Measurements from ENCODE around the gene MIS18BP1.
"Not testable (repeated sequence)": the region's sequence is repeated elsewhere in the genome, so short reads cannot be mapped to it uniquely, and the experiment has no call there.

MIS18BP1 gene

DNA sequence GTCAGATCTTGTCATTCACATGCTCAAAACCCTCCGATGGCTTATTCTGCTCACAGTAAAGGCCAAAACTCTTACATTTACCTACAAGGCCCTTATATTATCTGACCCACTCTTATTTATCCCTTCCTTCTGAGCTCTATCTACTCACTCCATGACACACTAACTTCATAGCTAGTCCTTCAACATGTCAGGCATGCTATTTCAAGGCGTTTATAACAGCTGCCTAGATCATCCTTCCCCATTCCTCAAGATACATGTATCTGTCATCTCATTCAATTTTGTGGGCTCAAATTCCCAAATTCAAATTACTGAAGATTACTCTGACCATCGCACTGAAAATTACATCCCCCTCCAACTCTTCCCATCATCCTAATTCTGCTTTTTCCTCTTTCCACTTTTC, 6.9 kb downstream of the MIS18BP1 start:
- DNase-seq (ENCODE audit: low read depth): no peak

DNA sequence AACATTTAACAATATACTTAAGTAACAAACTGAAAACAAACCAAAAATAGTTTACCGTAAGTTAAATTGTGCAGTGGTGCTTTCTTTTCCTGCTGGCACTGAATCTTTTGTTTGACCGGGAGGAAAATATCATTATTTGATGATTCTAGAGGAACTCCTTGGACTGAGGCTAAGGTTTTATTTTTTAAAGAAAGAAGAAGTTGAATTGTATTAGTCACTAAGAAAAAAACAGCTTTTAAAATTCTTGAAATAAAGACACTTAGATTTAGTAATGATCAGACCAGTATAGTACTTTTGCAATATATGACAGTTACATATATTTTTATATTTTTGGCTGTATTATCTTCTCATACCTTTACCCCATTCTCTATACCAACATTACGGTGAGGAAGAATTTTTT, 10.3 kb downstream of the MIS18BP1 start:
- no peak for DNase-seq (ENCODE audit: low read depth)

DNA sequence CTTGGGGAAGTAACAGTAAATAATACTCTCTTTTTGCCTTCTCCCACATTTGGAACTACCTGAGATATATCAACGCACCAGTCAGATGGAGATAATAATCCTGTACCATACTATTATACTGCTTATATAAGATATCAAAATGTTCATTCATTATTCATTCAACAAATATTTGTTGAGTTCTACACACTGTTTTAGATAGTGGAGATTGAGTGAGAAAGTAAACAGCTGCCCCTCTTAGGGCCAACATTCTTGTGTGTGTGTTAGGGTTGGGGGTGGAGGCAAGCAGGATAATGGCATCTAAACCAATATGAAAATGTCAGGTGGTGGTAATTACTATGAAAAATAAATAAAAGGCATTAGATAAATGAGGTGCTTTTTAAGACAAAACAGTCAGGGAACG, 14.0 kb downstream of the MIS18BP1 start:
- DNase-seq (ENCODE audit: low read depth): no peak

DNA sequence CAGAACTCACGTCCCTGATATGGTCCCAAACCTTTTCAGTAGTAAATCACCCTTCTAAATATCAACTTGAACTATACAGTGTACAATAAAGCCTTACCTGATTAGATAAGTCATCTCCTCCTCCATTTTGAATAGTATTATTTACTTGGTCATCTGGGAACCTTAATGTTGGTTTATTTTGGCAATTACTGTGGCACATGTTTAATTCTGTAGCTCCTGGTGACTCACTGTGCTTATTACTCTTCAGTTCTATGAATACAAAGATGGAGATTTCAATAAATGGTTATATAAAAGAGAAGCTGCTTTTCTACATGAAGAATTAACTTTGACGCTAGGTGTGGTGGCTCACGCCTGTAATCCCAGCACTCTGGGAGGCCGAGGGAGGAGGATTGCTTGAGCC, 25.4 kb downstream of the MIS18BP1 start:
- no peak for DNase-seq (ENCODE audit: low read depth)

DNA sequence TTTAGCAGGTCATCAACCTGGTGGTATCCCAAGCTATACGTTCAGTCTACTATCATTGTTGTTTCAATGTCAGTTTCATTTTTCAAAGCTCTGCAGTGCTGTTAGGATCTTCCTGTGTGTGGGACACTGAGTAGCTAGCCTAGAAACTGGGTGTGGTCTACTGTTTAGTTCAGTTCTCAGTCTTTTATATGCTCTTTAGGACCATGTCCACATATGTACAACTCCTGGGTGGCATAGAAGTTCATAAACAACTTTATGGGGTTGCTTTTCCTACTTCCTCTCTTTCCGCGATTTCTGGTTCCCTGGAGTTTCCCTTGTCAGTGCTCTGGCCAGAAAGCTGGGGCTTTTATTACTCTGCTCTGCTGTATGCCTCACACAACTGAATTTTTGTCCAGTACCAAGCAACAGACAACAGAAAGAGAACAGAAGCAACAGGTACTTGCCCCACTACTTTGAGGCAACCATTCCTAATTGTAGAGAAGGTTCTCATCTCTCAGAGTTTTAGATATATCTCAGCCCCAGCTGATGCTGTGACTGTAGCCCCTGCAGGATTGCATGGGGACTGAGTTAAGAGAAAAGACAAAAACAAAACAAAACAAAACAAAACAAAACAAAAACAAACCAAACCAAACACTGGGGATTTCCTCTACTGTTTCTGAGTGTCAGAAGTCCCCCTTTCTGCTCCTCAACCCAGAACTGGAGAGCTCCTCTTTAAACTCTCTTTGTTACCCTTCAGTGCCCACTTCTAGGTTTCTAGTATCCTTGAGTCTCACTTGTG, 30.3 kb downstream of the MIS18BP1 start:
- DNase-seq (ENCODE audit: low read depth): no peak

DNA sequence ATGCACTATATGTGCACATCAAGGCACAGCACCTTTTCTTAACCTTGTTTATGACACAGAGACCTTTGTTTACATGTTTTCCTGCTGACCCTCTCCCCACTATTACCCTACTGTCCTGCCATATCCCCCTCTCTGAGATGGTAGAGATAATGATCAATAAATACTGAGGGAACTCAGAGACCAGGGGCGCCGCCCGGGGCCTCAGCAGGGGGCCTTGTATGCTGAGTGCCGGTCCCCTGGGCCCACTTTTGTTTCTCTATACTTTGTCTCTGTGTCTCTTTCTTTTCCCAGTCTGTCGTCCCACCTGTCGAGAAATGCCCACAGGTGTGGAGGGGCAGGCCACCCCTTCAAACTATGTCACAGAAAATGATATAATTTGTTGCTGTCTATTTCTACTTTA, 38.7 kb downstream of the MIS18BP1 start:
- DNase-seq (ENCODE audit: low read depth): not testable (repeated sequence)

DNA sequence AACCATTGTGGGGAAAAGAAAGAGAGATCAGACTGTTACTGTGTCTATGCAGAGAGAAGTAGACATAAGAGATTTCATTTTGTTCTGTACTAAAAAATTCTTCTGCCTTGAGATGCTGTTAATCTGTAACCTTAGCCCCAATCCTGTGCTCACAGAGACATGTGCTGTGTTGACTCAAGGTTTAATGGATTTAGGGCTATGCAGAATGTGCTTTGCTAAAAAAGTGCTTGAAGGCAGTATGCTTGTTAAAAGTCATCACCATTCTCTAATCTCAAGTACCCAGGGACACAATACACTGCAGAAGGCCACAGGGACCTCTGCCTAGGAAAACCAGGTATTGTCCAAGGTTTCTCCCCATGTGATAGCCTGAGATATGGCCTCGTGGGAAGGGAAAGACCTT, 39.3 kb downstream of the MIS18BP1 start:
- not testable (repeated sequence) for DNase-seq (ENCODE audit: low read depth)

DNA sequence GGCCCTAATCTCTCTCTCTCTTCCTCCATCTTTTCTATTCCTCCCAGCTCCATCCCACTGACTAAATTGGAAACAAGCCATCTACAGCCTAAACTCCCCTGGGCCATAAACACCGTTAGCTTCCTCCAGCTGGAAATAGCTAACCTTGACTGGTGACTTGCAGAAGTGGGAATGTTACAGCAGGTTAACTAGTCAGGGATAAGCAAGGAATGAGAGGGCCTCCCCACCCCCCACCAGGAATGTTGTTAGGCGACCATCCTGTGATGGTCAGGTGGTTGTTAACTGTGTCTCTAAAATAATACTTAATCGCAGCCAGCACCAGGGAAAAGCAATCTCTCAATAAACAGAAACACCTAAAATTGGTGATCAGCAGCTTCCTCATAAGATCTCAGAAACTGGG, 40.8 kb downstream of the MIS18BP1 start:
- DNase-seq (ENCODE audit: low read depth): no peak

DNA sequence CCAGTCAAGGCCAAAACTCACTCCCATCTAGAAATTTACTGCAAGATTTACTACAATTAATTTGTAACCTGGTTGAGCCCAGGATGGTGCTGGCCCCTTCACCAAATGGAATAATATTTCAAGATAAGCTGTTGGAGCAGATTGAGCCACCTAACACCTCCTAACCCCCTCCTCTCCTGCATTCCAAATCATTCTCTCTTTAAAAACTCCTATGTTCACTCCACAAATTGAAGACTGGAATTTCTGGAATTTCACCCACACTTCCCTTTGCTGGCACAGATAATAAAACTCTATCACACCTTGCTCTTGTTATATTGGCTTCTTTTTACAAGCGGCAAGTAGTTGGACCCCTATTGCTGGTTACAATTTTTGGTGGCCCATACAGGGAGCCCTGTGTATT, 41.7 kb downstream of the MIS18BP1 start:
- no peak for DNase-seq (ENCODE audit: low read depth)

DNA sequence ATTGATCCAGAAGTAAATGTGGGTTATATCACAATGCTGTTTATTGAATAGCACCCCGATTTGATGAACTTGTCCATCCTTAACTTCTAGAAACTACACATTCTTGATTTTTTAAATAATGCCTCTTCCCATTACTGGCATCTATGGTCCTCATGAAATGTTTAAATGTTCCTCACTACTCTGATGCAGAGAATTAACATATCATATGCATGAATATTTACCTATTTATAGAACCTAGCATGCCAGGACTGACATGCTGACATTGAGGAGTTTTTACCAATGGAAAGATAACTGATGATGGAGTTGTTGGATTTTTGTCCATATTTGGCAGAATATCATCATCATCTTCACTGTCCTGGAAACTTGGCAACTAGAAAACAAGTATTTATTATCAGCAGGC, 42.8 kb downstream of the MIS18BP1 start:
- no peak for DNase-seq (ENCODE audit: low read depth)

DNA sequence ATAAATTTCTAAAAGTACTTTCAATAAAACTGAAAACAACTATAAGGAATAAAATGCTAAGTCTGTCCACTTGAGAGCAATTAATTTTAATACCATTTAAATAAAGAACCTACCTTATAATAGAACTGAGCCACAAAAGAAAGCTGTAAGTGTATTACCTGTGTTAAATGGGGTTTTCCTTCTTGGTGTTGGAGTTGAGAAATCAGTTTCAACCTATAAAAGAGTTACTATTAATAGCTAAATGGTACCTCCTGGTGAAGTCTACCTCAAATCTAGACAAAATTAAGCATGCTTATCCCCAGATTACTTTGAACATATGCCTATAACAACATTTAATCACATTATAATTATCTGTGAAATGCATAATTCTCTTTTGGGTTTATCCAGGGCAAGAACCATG, 48.8 kb downstream of the MIS18BP1 start:
- DNase-seq (ENCODE audit: low read depth): no peak

DNA sequence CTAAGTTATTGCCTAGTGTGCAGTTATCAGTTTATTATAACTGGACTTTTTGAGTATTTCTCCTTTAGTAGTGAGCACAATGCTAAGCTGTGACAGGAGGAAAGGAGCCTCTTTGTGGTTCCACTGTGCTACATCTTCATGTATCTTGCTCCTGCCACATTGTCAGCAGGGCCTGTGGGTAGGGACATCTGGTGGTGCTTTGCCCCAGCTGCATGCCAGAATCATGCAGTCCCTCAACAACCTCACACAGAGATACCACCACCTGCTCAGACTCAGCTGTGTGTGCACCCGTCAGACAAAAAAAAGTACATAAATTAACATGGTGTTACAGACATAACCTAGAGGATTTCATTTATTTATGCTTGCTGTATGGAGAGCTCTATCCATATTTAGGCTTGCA, 51.1 kb downstream of the MIS18BP1 start:
- no peak for DNase-seq (ENCODE audit: low read depth)

DNA sequence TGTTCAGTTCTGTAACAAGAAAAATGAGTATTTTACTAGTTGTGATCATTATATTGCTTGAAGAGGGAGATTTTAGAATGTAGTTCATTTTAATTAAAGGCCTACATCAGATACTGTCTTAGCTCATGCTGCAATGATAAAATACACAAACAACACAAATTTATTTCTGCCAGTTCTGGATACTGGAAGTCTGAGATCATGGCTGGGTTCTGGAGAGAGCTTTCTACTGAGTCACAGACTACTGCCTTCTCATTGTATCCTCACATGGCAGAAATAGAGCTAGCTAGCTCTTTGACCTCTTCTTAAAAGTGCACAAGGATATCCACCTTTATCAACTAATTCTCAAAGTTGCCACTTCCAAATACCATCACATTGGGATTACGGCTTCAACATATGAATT, 53.8 kb downstream of the MIS18BP1 start:
- DNase-seq (ENCODE audit: low read depth): no peak

DNA sequence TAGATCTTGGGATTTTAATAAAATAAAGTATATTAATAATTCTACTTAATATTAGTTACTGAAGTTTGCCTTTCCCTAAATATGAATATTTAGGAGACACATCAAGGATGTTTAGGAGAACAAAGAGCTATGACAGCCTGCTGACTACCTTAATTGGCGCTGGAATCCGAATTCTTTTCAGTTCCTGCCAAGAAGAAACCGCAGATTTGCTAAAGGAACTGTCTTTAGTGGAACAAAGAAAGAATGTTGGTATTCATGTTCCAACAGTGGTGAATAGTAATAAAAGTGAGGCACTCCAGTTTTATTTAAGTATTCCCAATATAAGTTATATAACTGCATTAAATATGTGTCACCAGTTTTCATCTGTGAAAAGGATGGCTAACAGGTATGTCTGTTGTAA, 54.5 kb downstream of the MIS18BP1 start:
- DNase-seq (ENCODE audit: low read depth): no peak

DNA sequence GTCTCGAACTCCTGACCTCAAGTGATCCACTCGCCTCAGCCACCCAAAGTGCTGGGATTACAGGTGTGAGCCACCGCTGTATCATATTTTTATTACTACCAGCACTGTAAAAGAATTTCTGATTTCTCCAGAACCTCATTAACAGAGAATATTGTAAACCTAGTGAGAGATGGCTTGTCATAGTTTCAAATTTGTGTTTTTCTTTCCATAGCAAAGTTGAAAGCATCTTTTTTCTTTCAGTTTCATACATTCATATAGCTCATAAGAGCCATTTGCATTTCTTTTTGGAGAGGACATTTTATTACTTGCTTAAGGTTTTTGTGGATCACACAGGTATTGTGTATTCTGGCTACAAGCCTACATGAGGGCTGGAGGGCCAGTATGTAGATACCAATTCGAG, 58.0 kb downstream of the MIS18BP1 start:
- no peak for DNase-seq (ENCODE audit: low read depth)

DNA sequence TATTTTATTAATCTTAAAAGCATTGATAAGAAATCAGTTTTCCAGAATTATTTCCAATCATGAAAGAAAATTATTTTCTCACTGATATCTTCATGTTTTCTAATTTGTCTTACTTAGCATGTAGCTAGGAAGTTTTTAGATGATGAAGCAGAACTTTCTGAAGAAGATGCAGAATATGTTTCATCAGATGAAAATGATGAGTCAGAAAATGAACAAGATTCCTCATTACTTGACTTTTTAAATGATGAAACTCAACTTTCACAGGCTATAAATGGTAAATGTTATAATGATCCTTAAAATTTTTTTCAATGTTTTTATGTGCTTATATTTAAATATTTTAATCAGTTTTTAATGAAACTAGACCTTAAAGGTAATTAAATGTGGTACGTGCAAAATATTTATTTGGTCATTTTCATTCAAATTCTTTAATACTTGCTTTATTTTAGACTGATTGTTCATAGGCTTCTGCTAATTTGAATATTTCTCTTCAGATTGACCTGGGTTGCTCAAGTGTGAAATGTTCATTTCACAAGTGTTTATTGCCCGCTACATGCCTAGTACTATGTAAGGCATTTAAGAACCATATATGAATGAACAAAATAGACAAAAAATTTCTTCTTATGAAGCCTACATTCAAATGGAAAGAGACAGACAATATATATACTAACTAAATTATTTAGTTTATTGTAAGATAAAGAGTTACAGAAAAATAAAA, 67.7 kb downstream of the MIS18BP1 start:
- DNase-seq (ENCODE audit: low read depth): no peak

DNA sequence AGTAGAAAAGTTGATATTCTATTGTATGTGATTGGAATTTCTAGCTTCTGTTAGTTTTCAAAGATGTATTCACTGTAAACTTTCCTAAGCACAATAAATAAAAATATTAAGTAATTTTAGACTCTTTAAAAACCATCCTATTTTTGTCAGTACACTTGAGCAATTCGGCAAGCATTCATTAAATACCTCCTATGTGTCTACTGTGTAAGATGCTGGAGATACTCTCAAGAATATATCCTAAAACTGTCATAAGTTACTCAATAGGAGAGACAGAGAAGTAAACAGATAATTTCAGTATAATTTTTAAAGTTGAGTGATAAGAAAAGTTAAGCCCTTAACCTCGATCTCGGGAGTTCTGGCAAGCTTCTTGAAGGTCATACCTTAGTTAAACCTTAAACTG, 71.2 kb downstream of the MIS18BP1 start:
- DNase-seq (ENCODE audit: low read depth): no peak

DNA sequence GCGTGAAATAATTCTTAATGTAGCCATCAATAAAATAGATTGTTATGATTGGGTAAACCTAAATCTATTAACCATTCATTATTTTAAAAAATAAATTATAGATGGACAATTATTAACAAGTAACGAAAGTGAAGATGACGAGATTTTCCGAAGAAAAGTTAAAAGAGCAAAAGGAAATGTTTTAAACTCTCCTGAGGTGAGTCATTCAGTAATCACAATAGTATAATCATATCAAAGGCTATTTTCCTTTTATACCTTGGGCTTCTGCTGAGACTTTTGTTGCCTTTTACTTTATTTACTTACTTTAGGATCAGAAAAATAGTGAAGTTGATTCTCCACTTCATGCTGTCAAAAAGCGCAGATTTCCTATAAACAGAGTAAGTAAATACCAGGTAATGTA, 71.7 kb downstream of the MIS18BP1 start:
- no peak for DNase-seq (ENCODE audit: low read depth)

DNA sequence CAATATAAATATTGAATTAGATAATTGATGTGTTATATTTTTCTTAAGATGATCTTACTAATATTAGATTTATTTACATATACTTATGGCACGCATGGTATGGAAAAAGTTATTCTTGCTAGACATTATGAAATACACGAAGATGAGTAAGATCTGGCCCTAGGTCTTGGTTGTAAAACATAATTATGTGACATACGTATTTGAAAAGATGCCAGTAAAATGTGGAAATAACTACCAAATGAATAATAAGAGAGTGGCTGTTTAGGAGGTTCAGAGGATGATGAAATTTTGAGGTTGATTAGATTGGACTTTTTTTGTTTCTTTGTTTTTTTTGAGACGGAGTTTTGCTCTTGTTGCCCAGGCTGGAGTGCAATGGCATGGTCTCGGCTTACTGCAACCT, 75.9 kb downstream of the MIS18BP1 start:
- DNase-seq (ENCODE audit: low read depth): no peak

DNA sequence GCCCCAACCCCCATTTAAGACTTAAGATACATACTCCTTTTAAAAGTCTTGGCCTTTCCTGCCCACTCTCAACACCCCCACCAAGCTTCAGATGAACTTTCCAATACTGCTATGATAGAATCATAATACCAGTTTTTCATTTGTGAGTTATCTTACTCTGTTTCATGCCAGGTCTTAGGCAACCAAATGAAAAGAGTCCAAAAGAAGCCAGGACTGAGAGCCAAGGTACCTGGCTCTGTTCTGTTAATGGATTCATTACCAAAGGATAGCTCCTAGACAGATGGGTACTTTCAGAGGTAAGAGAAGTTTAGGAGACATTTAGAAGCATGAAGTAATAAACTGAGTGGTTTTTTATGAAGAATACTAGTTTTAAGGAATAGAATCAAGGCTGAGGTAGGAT, 83.1 kb downstream of the MIS18BP1 start:
- no peak for DNase-seq (ENCODE audit: low read depth)

DNA sequence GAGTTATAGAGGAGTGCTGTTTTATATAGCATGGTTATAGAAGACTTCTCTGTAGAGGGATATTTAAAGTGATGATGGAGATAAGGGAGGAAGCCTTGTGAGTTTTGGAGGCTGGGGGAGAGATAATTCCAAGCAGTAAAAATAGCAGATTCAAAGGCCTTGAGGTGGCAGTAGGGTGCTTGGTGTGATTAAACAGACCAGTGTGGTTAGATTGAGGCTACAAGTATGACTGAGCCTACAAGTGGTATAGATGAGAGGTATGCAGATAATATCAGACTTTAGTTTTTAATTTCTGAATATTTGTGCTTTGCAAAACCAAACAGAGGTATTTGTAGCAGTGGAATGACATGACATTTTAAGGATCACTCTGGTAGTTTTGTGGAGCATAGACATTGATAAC, 96.9 kb downstream of the MIS18BP1 start:
- DNase-seq (ENCODE audit: low read depth): no peak

Data from activated T-cell treated with anti-CD3 and anti-CD28 coated beads for 1 hour (primary cell).